GM23248 (cell line): ENCODE results near the gene MORN1.

Experiments used
- EZH2 ChIP-seq: fragments of 200-600 bp; sonication (generic); IDR thresholded peaks from 2 replicates; pipeline ENCODE4 v1.6.1; 2018; ENCODE audit warnings: antibody characterized with exemption, mild to moderate bottlenecking; ENCODE audit not compliant: insufficient read depth, poor library complexity, severe bottlenecking
- EZH2phosphoT487 ChIP-seq: fragments of 200-600 bp; sonication (generic); IDR thresholded peaks from 2 replicates; pipeline ENCODE4 v1.6.1; 2018; ENCODE audit warnings: antibody characterized with exemption, moderate library complexity, mild to moderate bottlenecking, low read depth; ENCODE audit not compliant: insufficient read depth

DNA sequence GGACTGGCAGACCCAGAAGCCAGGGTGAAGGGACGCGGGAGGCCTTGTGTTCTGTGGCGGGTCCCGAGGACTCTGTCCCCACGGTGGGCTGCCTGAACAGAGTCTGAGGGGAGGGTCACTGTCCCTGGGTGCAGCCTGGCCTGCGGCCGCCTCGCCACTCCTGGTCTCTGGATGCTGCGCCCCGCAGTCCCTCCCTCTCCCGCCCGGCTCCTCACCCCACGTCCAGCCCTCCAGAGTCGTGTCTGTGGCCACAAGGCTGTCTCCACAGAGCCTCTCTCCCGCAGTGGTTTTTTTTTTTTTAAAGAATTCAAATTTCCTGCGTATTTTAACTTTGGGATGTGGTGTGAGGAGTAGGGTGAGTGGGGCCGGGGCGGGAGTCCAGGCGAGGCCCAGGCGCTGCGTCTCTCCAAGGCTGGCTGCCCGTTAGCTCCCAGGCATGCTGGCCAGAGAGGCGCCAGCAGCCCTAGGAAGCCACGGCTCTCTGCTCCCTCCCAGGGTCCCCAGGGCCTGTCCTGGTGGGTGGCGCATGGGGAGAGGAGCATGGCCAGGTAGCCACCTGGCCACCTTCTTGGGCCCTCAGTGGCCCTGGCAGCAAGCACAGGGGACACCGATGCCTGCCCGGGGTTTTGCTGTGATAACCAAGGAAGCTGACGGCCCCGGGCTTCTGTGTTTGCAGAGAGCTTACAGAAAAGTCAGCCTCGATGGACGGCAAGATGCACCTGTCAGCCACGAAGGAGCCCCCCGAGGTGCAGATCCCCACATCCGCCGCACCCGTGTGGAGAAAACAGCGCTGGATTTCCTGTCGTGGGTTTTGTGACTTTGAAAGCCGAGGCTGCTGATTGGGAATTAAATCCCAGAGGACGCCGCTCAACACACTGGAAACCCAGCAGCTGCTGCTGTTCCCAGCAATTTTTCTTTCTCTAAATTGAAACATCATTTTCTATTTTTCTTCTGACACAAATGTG is 72.8 kb downstream of the MORN1 start:
- TF ChIP-seq EZH2phosphoT487 (no peak), EZH2 (no peak)
